H1 (cell line): ENCODE measurements around the gene DNAH1. TPM values are rescaled to one million over a fixed set of nuclear protein-coding genes. Genes with fewer than 3 reads are reported as not detected.

Source experiments
- CTCF ChIA-PET: fragments of 300-600 bp; sonication (Branson Sonifier 250); formaldehyde crosslinking; loops from one replicate; lab custom pipeline; 2021; ENCODE audit not compliant: partially characterized antibody; lab: Charles Lee
- POLR2A ChIA-PET: fragments of 300-600 bp; sonication (Branson Sonifier 250); formaldehyde crosslinking; loops from one replicate; lab custom pipeline; 2021; ENCODE audit warnings: inconsistent platforms; ENCODE audit not compliant: partially characterized antibody; lab: Charles Lee
- DNase-seq, 2 experiments: peaks; one replicate each; pipeline versions ENCODE4 v3.0.0 to v3.0.0-alpha.2; 2010 to 2022; ENCODE audit warnings: low spot score in 2 of 2, low read depth in 1 of 2, mixed read lengths in 1 of 2
- FAIRE-seq: peaks from 2 replicates; lab custom pipeline; 2011; peaks lifted over from hg19 to GRCh38; lab: Jason Lieb, UNC
- H2AFZ ChIP-seq: 2 replicates; pipeline ENCODE4 v1.8.1; 2012; ENCODE audit warnings: low read length, inconsistent platforms
- H2AK5ac ChIP-seq: 2 replicates; pipeline ENCODE4 v1.6.1; 2013; ENCODE audit warnings: low read depth, low read length
- H2BK120ac ChIP-seq: replicated peaks from 2 replicates; pipeline ENCODE3; 2013; ENCODE audit warnings: low read depth, low read length, inconsistent platforms
- H2BK12ac ChIP-seq: 2 replicates; pipeline ENCODE4 v1.6.1; 2013; ENCODE audit warnings: low read depth, low read length
- H2BK15ac ChIP-seq: 2 replicates; pipeline ENCODE4 v1.6.1; 2013; ENCODE audit warnings: low read length
- H2BK20ac ChIP-seq: 2 replicates; pipeline ENCODE4 v1.6.1; 2013; ENCODE audit warnings: low read length
- H2BK5ac ChIP-seq: 2 replicates; pipeline ENCODE4 v1.6.1; 2013; ENCODE audit warnings: low read depth, low read length
- H3K14ac ChIP-seq: 2 replicates; pipeline ENCODE4 v1.6.1; 2013; ENCODE audit warnings: inconsistent platforms; ENCODE audit not compliant: insufficient read length
- H3K18ac ChIP-seq: 2 replicates; pipeline ENCODE4 v1.6.1; 2013; ENCODE audit warnings: low read length; ENCODE audit errors: extremely low read depth
- H3K23ac ChIP-seq: 2 replicates; pipeline ENCODE4 v1.6.1; 2013; ENCODE audit warnings: inconsistent platforms; ENCODE audit not compliant: insufficient read length
- H3K23me2 ChIP-seq: 2 replicates; pipeline ENCODE4 v1.6.1; 2013; ENCODE audit warnings: low read depth, low read length
- H3K27ac ChIP-seq: 2 replicates; pipeline ENCODE4 v1.6.1; 2011; ENCODE audit warnings: low read depth, low read length, inconsistent platforms
- H3K27me3 ChIP-seq, 4 experiments: replicated peaks in 1 of 4; 1 replicate in 1 of 4; 2 replicates in 3 of 4; pipeline versions ENCODE4 v1.6.1 to v1.8.1; 2011 to 2013; ENCODE audit warnings: low read length in 3 of 4, mild to moderate bottlenecking in 3 of 4, inconsistent platforms in 2 of 4, mixed read lengths in 2 of 4, moderate library complexity in 1 of 4; ENCODE audit not compliant: control insufficient read depth in 3 of 4, insufficient read depth in 3 of 4; ENCODE audit errors: extremely low read depth in 1 of 4
- H3K36me3 ChIP-seq, 4 experiments: 2 replicates each; pipeline versions ENCODE4 v1.6.1 to v1.8.1; 2011 to 2013; ENCODE audit warnings: mild to moderate bottlenecking in 4 of 4, low read length in 3 of 4, moderate library complexity in 2 of 4, control low read depth in 1 of 4, inconsistent platforms in 1 of 4; ENCODE audit not compliant: insufficient read depth in 4 of 4, control insufficient read depth in 2 of 4
- H3K4ac ChIP-seq: replicated peaks from 2 replicates; pipeline ENCODE3; 2013; ENCODE audit warnings: low read length, low read depth, mixed read lengths, inconsistent platforms; ENCODE audit not compliant: insufficient read length
- H3K4me1 ChIP-seq, 4 experiments: replicated peaks in 1 of 4; 1 replicate in 1 of 4; 2 replicates in 3 of 4; pipeline versions ENCODE4 v1.6.1 to v1.8.1; 2011 to 2013; ENCODE audit warnings: low read length in 3 of 4, inconsistent platforms in 2 of 4, mixed read lengths in 1 of 4; ENCODE audit not compliant: insufficient read depth in 4 of 4, control insufficient read depth in 3 of 4
- H3K4me2 ChIP-seq, 2 experiments: 2 replicates each; pipeline versions ENCODE4 v1.6.1 to v1.8.1; 2011 to 2013; ENCODE audit warnings: low read depth in 2 of 2, low read length in 2 of 2, control low read depth in 1 of 2, inconsistent platforms in 1 of 2, mild to moderate bottlenecking in 1 of 2; ENCODE audit not compliant: insufficient read depth in 1 of 2
- H3K4me3 ChIP-seq, 4 experiments: fragments of 200-600, 300-600 bp in 1 of 4; sonication (generic), shearing (Covaris generic), sonication (Bioruptor Twin) in 1 of 4; 2 replicates each; pipeline versions ENCODE4 v1.5.1 to v1.8.1; 2011 to 2016; ENCODE audit warnings: low read length in 4 of 4, low read depth in 3 of 4, control low read depth in 2 of 4, inconsistent platforms in 2 of 4, mild to moderate bottlenecking in 2 of 4, mixed read lengths in 1 of 4, moderate library complexity in 1 of 4; ENCODE audit not compliant: insufficient read depth in 2 of 4; ENCODE audit errors: extremely low read depth in 1 of 4
- H3K56ac ChIP-seq: replicated peaks from 2 replicates; pipeline ENCODE3; 2013; ENCODE audit warnings: low read depth, mild to moderate bottlenecking, mixed read lengths, low read length, inconsistent platforms; ENCODE audit not compliant: insufficient read length
- H3K79me1 ChIP-seq: 2 replicates; pipeline ENCODE4 v1.6.1; 2013; ENCODE audit warnings: low read depth, low read length, control low read depth
- H3K79me2 ChIP-seq, 2 experiments: 2 replicates each; pipeline versions ENCODE4 v1.6.1 to v1.8.1; 2012 to 2013; ENCODE audit warnings: low read length in 2 of 2, mild to moderate bottlenecking in 2 of 2, inconsistent platforms in 1 of 2; ENCODE audit not compliant: insufficient read depth in 2 of 2, control insufficient read depth in 1 of 2
- H3K9ac ChIP-seq, 4 experiments: replicated peaks in 1 of 4; 1 replicate in 1 of 4; 2 replicates in 3 of 4; pipeline versions ENCODE4 v1.6.1 to v1.8.1; 2011 to 2013; ENCODE audit warnings: low read depth in 3 of 4, low read length in 3 of 4, control low read depth in 2 of 4, mild to moderate bottlenecking in 2 of 4, moderate library complexity in 2 of 4, inconsistent platforms in 1 of 4; ENCODE audit errors: extremely low read depth in 1 of 4
- H3K9me3 ChIP-seq, 2 experiments: 2 replicates each; pipeline versions ENCODE4 v1.6.1 to v1.8.1; 2012 to 2013; ENCODE audit warnings: mild to moderate bottlenecking in 2 of 2, moderate library complexity in 2 of 2, control low read depth in 1 of 2, inconsistent platforms in 1 of 2, low read depth in 1 of 2, low read length in 1 of 2, mixed read lengths in 1 of 2; ENCODE audit not compliant: insufficient read depth in 2 of 2
- H4K20me1 ChIP-seq, 2 experiments: replicated peaks in 1 of 2; 2 replicates each; pipeline versions ENCODE3 to v1.8.1; 2011 to 2013; ENCODE audit warnings: inconsistent platforms in 2 of 2, low read length in 2 of 2, mild to moderate bottlenecking in 1 of 2; ENCODE audit not compliant: insufficient read depth in 2 of 2, control insufficient read depth in 1 of 2
- H4K5ac ChIP-seq: 2 replicates; pipeline ENCODE4 v1.6.1; 2013; ENCODE audit warnings: low read length, low read depth, mixed read lengths, inconsistent platforms; ENCODE audit not compliant: insufficient read length
- H4K8ac ChIP-seq: 2 replicates; pipeline ENCODE4 v1.8.0; 2013; ENCODE audit warnings: mild to moderate bottlenecking, moderate library complexity, low read length, inconsistent platforms; ENCODE audit not compliant: insufficient read depth; ENCODE audit errors: extremely low read depth
- H4K91ac ChIP-seq: replicated peaks from 2 replicates; pipeline ENCODE3; 2013; ENCODE audit warnings: low read length, mixed read lengths, inconsistent platforms; ENCODE audit not compliant: insufficient read length
- ASH2L ChIP-seq: fragments of 200-600, 300-600 bp; sonication (generic); IDR thresholded peaks from one replicate; pipeline ENCODE4 v1.7.1; 2017; ENCODE audit warnings: low read length
- CTCF ChIP-seq, 3 experiments: IDR thresholded peaks; 1 replicate in 2 of 3; 2 replicates in 1 of 3; pipeline versions ENCODE4 v1.5.1 to v1.6.1; 2011; ENCODE audit warnings: low read length in 3 of 3, mild to moderate bottlenecking in 3 of 3, inconsistent platforms in 2 of 3, low read depth in 1 of 3, moderate library complexity in 1 of 3; ENCODE audit not compliant: insufficient read depth in 1 of 3; ENCODE audit errors: control extremely low read depth in 1 of 3
- SUZ12 ChIP-seq: fragments of 200-600 bp; sonication (generic); IDR thresholded peaks from 2 replicates; pipeline ENCODE4 v1.6.1; 2012; ENCODE audit warnings: mild to moderate bottlenecking, inconsistent platforms, low read length, moderate library complexity, mixed read lengths
- WGBS, 2 experiments: shearing (Covaris generic) in 1 of 2; methylation state at CpG; one replicate each; pipeline versions ENCODE4 v1.1.6 to v1.1.7; 2013 to 2015; ENCODE audit warnings: low lambda C conversion rate in 2 of 2, mixed read lengths in 2 of 2, inconsistent platforms in 1 of 2, low coverage in 1 of 2, missing lambda C conversion rate in 1 of 2; ENCODE audit not compliant: insufficient replicate concordance in 2 of 2, insufficient coverage in 1 of 2, insufficient read length in 1 of 2; ENCODE audit errors: extremely low coverage in 1 of 2, missing lambda C conversion rate in 1 of 2; 5-methylcytosine and 5-hydroxymethylcytosine counted together
- polyA plus RNA-seq, 7 experiments: library from polyadenylated mRNA; depleted of rRNA in 3 of 7; stranded (reverse) in 5 of 7; unstranded in 2 of 7; fragments of >200 nt in 5 of 7; fragments of 200-250 nt in 2 of 7; gene quantifications; 1 replicate in 5 of 7; 2 replicates in 1 of 7; 4 replicates in 1 of 7; pipeline versions ENCODE4 v1.2.1 to v1.2.3, GENCODE V29; 2011 to 2013; ENCODE audit warnings: missing spikeins in 2 of 7, mixed read lengths in 2 of 7
- total RNA-seq: library from RNA; stranded (reverse); fragmentation: NEBNext Ultra II Directional; extraction: Animal tissue kit (Norgen Biotek cat#: 25700); gene quantifications from 2 replicates; pipeline ENCODE4 v1.2.1, GENCODE V29; 2021

Gene DNAH1
- total and polyA plus RNA-seq, 2 of the 8 experiments (the other 6 are each of a cell fraction or from before 2014, with no cell fraction given): 1.0 to 1.5 TPM

GRCh38 chr3:52298149-52299098 lies 17.7 kb upstream of the DNAH1 start:
- peak overlapping the region; percentile 48 for H3K18ac ChIP-seq
- ChIA-PET CTCF (interaction anchor here (0.9 to 15.3 kb wide), 17 partner anchors 8 to 293 kb away, joined by 3 to 198 read pairs (median 5); partner anchors contain the start of genes GLYCTK and WDR82), POLR2A (interaction anchor here (0.5 to 6.0 kb wide), 21 partner anchors 10 to 627 kb away, joined by 3 to 39 read pairs (median 4); partner anchors contain the start of genes GLYCTK, TEX264, TNNC1 and WDR82)
- H4K20me1 ChIP-seq: no peaks in the 10 kb centered on the region
- H2BK12ac ChIP-seq: peak overlapping the region; percentile 80; the same call in 1 of the 2 replicates
- 32% methylated on average over 14 of the region's 17 CpGs; no CpG with 5 or more reads in 1 of the 2 experiments for WGBS, 2 experiments
- H2BK5ac ChIP-seq: peak overlapping the region; percentile 12; the same call in 1 of the 2 replicates
- no peaks in the 10 kb centered on the region for H3K79me1 ChIP-seq
- H4K91ac ChIP-seq: peak overlapping the region; percentile 77
- no peak for TF ChIP-seq SUZ12
- TF ChIP-seq CTCF (IDR thresholded peaks at IDR 0.05; ENCODE audit: control extremely low read depth in 1 of 3, insufficient read depth in 1 of 3, low read depth in 1 of 3, low read length in 3 of 3): peak in 1 of 3 experiments; percentile 4; a peak in 1 of 4 replicates
- peak; percentile 1 for TF ChIP-seq ASH2L
- peak overlapping the region; percentile 75 for H2BK120ac ChIP-seq
- no peak overlapping the region for H3K27ac ChIP-seq
- 0 out of 2 replicates have a peak overlapping the region, but pooled peaks have one; percentile 72 for H2BK20ac ChIP-seq
- H3K23me2 ChIP-seq: peaks cover 16% of the 10 kb centered on the region
- H3K56ac ChIP-seq: peak overlapping the region; percentile 51
- no peak overlapping the region for H3K14ac ChIP-seq
- H3K36me3 ChIP-seq: no peaks in the 10 kb centered on the region
- peaks cover 0 to 26% (median 20%) of the 10 kb centered on the region in 4 experiments; a peak in 6 of 7 replicates for H3K4me1 ChIP-seq
- H2BK15ac ChIP-seq: peak overlapping the region; percentile 97
- peak overlapping the region; percentile 39; the same call in 1 of the 2 replicates for H2AK5ac ChIP-seq
- no peak for DNase-seq
- H3K23ac ChIP-seq: no peak overlapping the region
- H3K9ac ChIP-seq: no peak overlapping the region
- H3K79me2 ChIP-seq: no peaks in the 10 kb centered on the region
- H3K4me3 ChIP-seq: peak overlapping the region; percentile 7 to 57 (median 26); a peak in 5 of 8 replicates
- peak overlapping the region; percentile 70 to 90 for H3K4me2 ChIP-seq
- no peaks in the 10 kb centered on the region for H3K9me3 ChIP-seq
- H4K5ac ChIP-seq: no peak overlapping the region
- H3K27me3 ChIP-seq: peaks cover 0 to 8% (median 2%) of the 10 kb centered on the region in 4 experiments; a peak in 3 of 7 replicates
- FAIRE-seq: no peak
- H3K4ac ChIP-seq: peak overlapping the region; percentile 87
- H2AFZ ChIP-seq: no peak overlapping the region
- no peak overlapping the region for H4K8ac ChIP-seq
